Thyroid gland (tissue), 4 donors: Measurements from ENCODE around the gene RAP1A.

Experiments
- CTCF ChIP-seq, 6 experiments: fragments of 200-600 bp in 3 of 6; fragments of 450-650 bp in 3 of 6; sonication (generic) in 3 of 6; IDR thresholded peaks; one replicate each; pipeline ENCODE4 v1.5.1; 2016 to 2019; ENCODE audit warnings: antibody characterized with exemption in 6 of 6, mild to moderate bottlenecking in 2 of 6, inconsistent platforms in 1 of 6, moderate library complexity in 1 of 6
- POLR2A ChIP-seq, 2 donors: fragments of 450-650 bp; IDR thresholded peaks; one replicate each; pipeline ENCODE4 v1.6.1; 2017; ENCODE audit warnings: antibody characterized with exemption in 2 of 2, mild to moderate bottlenecking in 2 of 2, moderate library complexity in 1 of 2

GRCh38 chr1:111706921-111707320, 87.3 kb downstream of the RAP1A start:
- TF ChIP-seq POLR2A (IDR thresholded peaks at IDR 0.05) (no peak), CTCF (IDR thresholded peaks at IDR 0.05) (no peak)
